Measurements from ENCODE around the gene FBXW4.

DNA sequence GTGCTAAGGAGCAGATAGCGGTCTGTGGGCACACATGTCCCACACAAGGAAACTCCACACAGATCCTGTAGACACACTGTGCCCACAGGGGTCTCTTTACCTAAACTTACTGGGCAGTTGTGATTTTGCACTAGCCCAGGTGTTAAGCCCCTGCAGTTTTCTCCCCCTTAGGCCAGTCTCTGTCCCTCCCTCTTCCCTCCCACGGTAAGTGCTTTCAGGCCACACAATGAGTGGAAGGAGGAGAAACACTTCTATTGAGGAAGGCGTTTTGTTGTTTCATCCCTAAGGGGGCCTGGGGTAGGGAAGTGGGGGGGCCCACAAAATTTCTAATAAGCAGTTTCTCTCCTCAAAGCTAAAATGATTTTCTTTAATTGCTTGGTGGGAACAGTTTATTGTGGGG is 51.4 kb downstream of the FBXW4 start:
- TF ChIP-seq SUZ12 (IDR thresholded peaks at IDR 0.05) (no peak), FOXM1 (IDR thresholded peaks at IDR 0.05; ENCODE audit: borderline replicate concordance) (no peak), FOXK2 (IDR thresholded peaks at IDR 0.05) (no peak), BHLHE40 (IDR thresholded peaks at IDR 0.05; ENCODE audit: borderline replicate concordance) (no peak), HDGF (IDR thresholded peaks at IDR 0.05; ENCODE audit: borderline replicate concordance) (no peak), TARDBP (IDR thresholded peaks at IDR 0.05) (no peak), FOXA1 (IDR thresholded peaks at IDR 0.05) (no peak), LEF1 (IDR thresholded peaks at IDR 0.05; ENCODE audit: borderline replicate concordance) (no peak), ARNT (IDR thresholded peaks at IDR 0.05) (no peak), L3MBTL2 (conservative IDR thresholded peaks at IDR 0.05) (no peak)

Data from HEK293T (cell line).